ENCODE measurements around the gene SPIN1.
"Not testable (repeated sequence)": the region's sequence is repeated elsewhere in the genome, so short reads cannot be mapped to it uniquely, and the experiment has no call there.

The SPIN1 gene

GRCh38 chr9:88388203-88388885 is at the start of gene SPIN1:
Gene SPIN1 (plus strand): TSS chr9:88388444. CDS start chr9:88426540, 38,096 bp downstream.
- peak; percentile 87 for DNase-seq

DNA sequence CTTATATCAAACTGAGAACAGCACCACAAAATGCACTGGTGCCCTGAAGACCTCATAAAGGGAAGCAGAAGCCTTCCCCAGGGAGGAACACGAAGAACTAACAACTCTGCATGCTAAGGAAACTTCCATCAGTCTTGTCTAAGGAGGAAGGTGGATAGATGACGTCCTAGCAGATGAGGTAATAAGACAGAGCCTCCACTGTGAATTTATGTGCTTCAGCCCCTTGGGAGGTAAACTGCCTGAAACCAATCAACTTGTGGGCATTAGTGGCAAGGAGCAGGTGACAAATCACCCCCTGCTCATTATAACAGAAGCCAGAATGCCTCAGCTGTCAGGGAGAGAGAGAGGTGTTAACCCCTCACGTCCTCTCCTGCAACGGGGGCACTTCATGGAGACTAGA is 48.9 kb upstream of the SPIN1 start:
- DNase-seq, result peak; percentile 41

DNA sequence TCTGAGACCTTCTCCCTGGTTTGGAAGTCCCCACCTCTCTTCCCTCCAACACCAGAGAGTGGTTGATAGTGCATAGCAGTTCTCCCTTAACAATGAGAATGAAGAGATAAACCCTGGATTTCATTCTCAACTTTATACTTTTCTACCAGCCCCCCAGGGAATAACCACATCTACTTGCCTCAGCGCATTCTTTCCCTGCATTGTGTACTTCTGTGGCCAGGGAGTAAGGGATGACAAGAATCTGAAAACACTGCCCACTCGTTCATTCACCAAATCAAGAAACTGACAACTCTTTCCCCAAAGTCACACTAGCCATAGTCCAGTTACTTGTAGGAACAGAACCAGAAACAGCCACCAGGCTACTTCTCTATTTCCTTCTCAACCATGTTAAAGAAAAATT is 46.0 kb upstream of the SPIN1 start:
- DNase-seq, result no peak

GRCh38 chr9:88344013-88344412 is 44.2 kb upstream of the SPIN1 start:
- DNase-seq, result no peak

DNA sequence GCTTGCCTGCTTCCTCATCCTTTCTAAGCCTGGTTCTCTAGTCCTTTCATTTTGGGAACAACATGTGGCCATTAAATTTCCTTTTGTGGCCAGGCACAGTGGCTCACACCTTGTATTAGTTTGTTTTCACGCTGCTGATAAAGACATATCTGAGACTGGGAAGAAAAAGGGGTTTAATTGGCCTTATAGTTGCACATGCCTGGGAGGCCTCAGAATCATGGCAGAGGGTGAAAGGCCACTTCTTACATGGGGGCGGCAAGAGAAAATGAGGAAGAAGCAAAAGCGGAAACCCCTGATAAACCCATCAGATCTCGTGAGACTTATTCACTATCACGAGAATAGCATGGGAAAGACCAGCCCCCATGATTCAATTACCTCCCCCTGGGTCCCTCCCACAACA is 37.9 kb upstream of the SPIN1 start:
- DNase-seq, result peak; percentile 33

DNA sequence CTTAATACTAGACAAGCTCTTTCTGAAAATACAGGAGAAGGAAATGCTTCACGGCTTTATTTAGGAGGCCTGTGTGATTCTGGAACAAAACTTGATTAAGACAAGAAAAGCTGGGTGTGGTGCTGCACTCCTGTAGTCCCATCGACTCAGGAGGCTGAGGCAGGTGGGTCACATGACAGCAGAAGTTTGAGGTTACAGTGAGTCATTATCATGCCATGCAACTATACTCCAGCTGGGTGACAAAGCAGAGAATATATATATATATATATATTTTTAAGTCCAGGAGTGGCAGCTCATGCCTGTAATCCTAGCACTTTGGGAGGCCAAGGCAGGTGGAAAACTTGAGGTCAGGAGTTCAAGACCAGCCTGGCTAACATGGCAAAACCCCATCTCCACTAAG is 33.1 kb upstream of the SPIN1 start:
- no peak for DNase-seq

GRCh38 chr9:88357250-88357649 is 31.0 kb upstream of the SPIN1 start:
- DNase-seq, result not testable (repeated sequence)

GRCh38 chr9:88358723-88359122 is 29.5 kb upstream of the SPIN1 start:
- peak; percentile 57 for DNase-seq

GRCh38 chr9:88359974-88360373 is 28.3 kb upstream of the SPIN1 start:
- DNase-seq, result no peak

GRCh38 chr9:88362681-88363080 is 25.6 kb upstream of the SPIN1 start:
- no peak for DNase-seq

DNA sequence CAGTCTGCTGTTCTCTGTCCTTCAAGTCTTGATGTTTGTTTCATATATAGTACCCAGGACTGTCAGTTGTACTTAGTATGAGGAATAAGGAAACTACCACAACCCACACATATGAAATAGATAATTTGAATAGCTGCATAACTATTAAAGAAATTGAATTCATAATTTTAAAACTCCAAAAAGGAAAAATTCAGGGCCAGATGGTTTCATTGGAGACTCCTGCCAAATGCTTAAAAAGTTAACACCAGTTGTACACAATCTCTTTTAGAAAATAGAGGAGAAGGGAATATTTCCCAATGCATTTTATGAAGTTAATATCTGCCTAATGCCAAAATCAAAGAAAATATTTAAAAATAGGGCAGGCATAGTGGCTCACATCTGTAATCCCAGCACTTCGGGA is 24.6 kb upstream of the SPIN1 start:
- DNase-seq, result no peak

GRCh38 chr9:88364706-88365105 is 23.5 kb upstream of the SPIN1 start:
- no peak for DNase-seq

- no peak for DNase-seq
These were observed 17.9 kb upstream of the SPIN1 start for GRCh38 chr9:88370346-88370745.

- no peak for DNase-seq
These were observed 16.1 kb upstream of the SPIN1 start for GRCh38 chr9:88372103-88372654.

- peak; percentile 79 for DNase-seq
These were observed 15.2 kb upstream of the SPIN1 start for GRCh38 chr9:88373045-88373444.

DNA sequence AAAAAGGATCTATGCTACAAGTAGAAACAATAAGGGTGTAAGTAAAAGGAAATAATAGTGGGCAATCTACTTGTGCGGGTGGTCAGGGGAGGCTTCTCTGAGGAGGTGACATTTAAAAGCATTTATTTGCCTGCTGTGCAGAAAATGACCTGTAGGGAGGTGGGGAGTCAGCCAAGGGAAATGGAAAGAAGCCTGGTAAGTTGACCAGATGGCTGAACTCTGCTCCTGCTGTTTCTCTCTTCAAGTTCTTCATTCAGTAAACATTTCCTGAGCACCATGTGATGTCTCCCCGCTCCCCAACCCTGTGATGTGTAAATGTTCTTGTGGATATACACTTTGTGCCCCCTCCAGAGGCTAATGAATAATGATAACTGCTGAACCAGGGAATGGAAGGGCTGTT is 9.9 kb upstream of the SPIN1 start:
- DNase-seq, result no peak

- DNase-seq, result no peak
These were observed 8.9 kb upstream of the SPIN1 start for GRCh38 chr9:88379352-88379751.

DNA sequence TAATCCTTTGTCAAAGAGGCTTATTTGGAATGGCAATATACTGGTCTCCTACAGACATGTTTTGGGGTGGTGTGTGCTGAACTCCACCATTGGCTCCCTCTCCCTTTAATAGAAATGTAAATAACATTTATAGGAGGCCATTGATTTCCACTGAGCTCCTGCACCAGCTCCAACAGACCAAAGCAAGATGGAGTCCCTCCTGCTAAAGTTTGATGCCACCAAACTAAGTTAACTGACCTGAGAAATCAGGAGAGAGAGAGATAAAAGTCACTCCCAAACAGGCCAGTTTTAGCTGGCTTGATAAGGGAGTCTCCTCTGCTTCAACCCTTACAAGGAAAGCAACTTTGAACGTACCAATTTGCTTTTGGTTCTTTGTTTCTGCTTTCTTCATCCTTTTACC is 8.1 kb upstream of the SPIN1 start:
- DNase-seq, result no peak

- DNase-seq, result not testable (repeated sequence)
These were observed 6.9 kb upstream of the SPIN1 start for GRCh38 chr9:88381322-88381721.

GRCh38 chr9:88383176-88383575 is 5.1 kb upstream of the SPIN1 start:
- DNase-seq, result peak; percentile 56

GRCh38 chr9:88386137-88386536 is 2.1 kb upstream of the SPIN1 start:
- DNase-seq, result not testable (repeated sequence)

GRCh38 chr9:88387036-88387551 is 1.1 kb upstream of the SPIN1 start:
- DNase-seq, result no peak

- peak; percentile 51 for DNase-seq
These were observed 567 bp upstream of the SPIN1 start for GRCh38 chr9:88387552-88388202.
